GM12874 (cell line): ENCODE measurements around the gene MYDGF.
A peak's percentile ranks its signal among the peaks of the same experiment; 100 is the strongest.

Experiments
- CTCF ChIP-seq: IDR thresholded peaks from 2 replicates; pipeline ENCODE4 v1.5.1; 2011; ENCODE audit warnings: low read depth, mild to moderate bottlenecking, control low read depth, low read length, moderate library complexity; ENCODE audit not compliant: insufficient read depth

The MYDGF gene

GRCh38 chr19:4678881-4679790, 9.0 kb upstream of the MYDGF start:
- no peak for TF ChIP-seq CTCF

GRCh38 chr19:4676955-4677731, 7.0 kb upstream of the MYDGF start:
- peak; percentile 64; the same call in 1 of the 2 replicates for TF ChIP-seq CTCF

GRCh38 chr19:4675346-4675745, 5.2 kb upstream of the MYDGF start:
- no peak for TF ChIP-seq CTCF

GRCh38 chr19:4673726-4674125, 3.6 kb upstream of the MYDGF start:
- TF ChIP-seq CTCF = no peak

- TF ChIP-seq CTCF = no peak
These were observed 3.1 kb upstream of the MYDGF start for GRCh38 chr19:4673216-4673615.

GRCh38 chr19:4671185-4671851, 1.2 kb upstream of the MYDGF start:
- TF ChIP-seq CTCF = no peak

- no peak for TF ChIP-seq CTCF
These were observed 5.5 kb downstream of the MYDGF start for GRCh38 chr19:4664642-4665041.
